ENCODE data around the gene SLX4IP. TPM values are rescaled to one million over a fixed set of nuclear protein-coding genes. Genes with fewer than 3 reads are reported as not detected.

Gene SLX4IP
- total RNA-seq, 2 experiments from 2014 or later: 1.6 to 1.8 TPM

- peaks cover 36 to 46% of the 10 kb centered on the region in 2 experiments for H3K27me3 ChIP-seq (ENCODE audit: control insufficient read depth in 1 of 2, insufficient read depth in 2 of 2, low read length in 2 of 2)
Measured at GRCh38 chr20:10669843-10670446, 234.8 kb downstream of the SLX4IP start.

GRCh38 chr20:10670501-10671220 is 235.6 kb downstream of the SLX4IP start:
- Mint-ChIP-seq H3K9me3 (no peaks in the 10 kb centered on the region), H3K4me1 (ENCODE audit: low read depth) (peaks cover 34% of the 10 kb centered on the region), H3K27me3 (peaks cover 66% of the 10 kb centered on the region), H3K4me3 (peak overlapping the region; percentile 6), H3K36me3 (ENCODE audit: low read depth) (no peaks in the 10 kb centered on the region), H3K27ac (no peak overlapping the region)
- H3K36me3 ChIP-seq (ENCODE audit: insufficient read depth, low read length): no peaks in the 10 kb centered on the region
- CTCF ChIA-PET: no interaction called here
- H3K4me3 ChIP-seq (ENCODE audit: low read length): no peak overlapping the region
- H3K27me3 ChIP-seq (ENCODE audit: control insufficient read depth in 1 of 2, insufficient read depth in 2 of 2, low read length in 2 of 2): peaks cover 41 to 53% of the 10 kb centered on the region in 2 experiments
- peaks cover 33% of the 10 kb centered on the region for H3K4me1 ChIP-seq (ENCODE audit: insufficient read depth, low read length)
- intact Hi-C loops (cut with DNase I, micrococcal nuclease): no loop called here
- DNase-seq (no peak), ATAC-seq (ENCODE audit: poor library complexity) (no peak)
- no peak for TF ChIP-seq CTCF (IDR thresholded peaks at IDR 0.05)
- POLR2A ChIA-PET: no interaction called here
- no peak overlapping the region for H3K27ac ChIP-seq (ENCODE audit: low read depth in 1 of 2, low read length in 2 of 2)
- peaks cover 0 to 18% of the 10 kb centered on the region in 2 experiments for H3K9me3 ChIP-seq (ENCODE audit: control insufficient read depth in 1 of 2, insufficient read depth in 1 of 2, low read length in 2 of 2)

More at GRCh38 chr20:10669843-10670446, 234.8 kb downstream of the SLX4IP start:
- DNase-seq (no peak), ATAC-seq (ENCODE audit: poor library complexity) (no peak)
- no peak for TF ChIP-seq CTCF (IDR thresholded peaks at IDR 0.05)
- intact Hi-C loops (cut with DNase I, micrococcal nuclease): no loop called here
- Histone ChIP-seq H3K36me3 (ENCODE audit: insufficient read depth, low read length) (no peaks in the 10 kb centered on the region), H3K4me1 (ENCODE audit: insufficient read depth, low read length) (peaks cover 32% of the 10 kb centered on the region), H3K9me3 (ENCODE audit: control insufficient read depth in 1 of 2, insufficient read depth in 1 of 2, low read length in 2 of 2) (peaks cover 0 to 18% of the 10 kb centered on the region in 2 experiments), H3K27ac (ENCODE audit: low read depth in 1 of 2, low read length in 2 of 2) (no peak overlapping the region), H3K4me3 (ENCODE audit: low read length) (no peak overlapping the region)
- peaks cover 65% of the 10 kb centered on the region for H3K27me3 Mint-ChIP-seq
- CTCF ChIA-PET: no interaction called here
- H3K27ac Mint-ChIP-seq: no peak overlapping the region
- peaks cover 30% of the 10 kb centered on the region for H3K4me1 Mint-ChIP-seq (ENCODE audit: low read depth)
- no peaks in the 10 kb centered on the region for H3K9me3 Mint-ChIP-seq
- H3K4me3 Mint-ChIP-seq: peak overlapping the region; percentile 6
- POLR2A ChIA-PET: no interaction called here
- H3K36me3 Mint-ChIP-seq (ENCODE audit: low read depth): no peaks in the 10 kb centered on the region

- intact Hi-C loops (cut with DNase I, micrococcal nuclease): no loop called here
- Mint-ChIP-seq H3K4me3 (peak overlapping the region; percentile 45), H3K4me1 (ENCODE audit: low read depth) (peaks cover 34% of the 10 kb centered on the region), H3K9me3 (no peaks in the 10 kb centered on the region), H3K36me3 (ENCODE audit: low read depth) (no peaks in the 10 kb centered on the region), H3K27ac (no peak overlapping the region), H3K27me3 (peaks cover 66% of the 10 kb centered on the region)
- ChIA-PET POLR2A (no interaction called here), CTCF (no interaction called here)
- H3K27me3 ChIP-seq (ENCODE audit: control insufficient read depth in 1 of 2, insufficient read depth in 2 of 2, low read length in 2 of 2): peaks cover 46 to 56% of the 10 kb centered on the region in 2 experiments
- no peak overlapping the region for H3K27ac ChIP-seq (ENCODE audit: low read depth in 1 of 2, low read length in 2 of 2)
- H3K4me1 ChIP-seq (ENCODE audit: insufficient read depth, low read length): peaks cover 33% of the 10 kb centered on the region
- DNase-seq (peak in 4 of 14 experiments; percentile 13 to 71 (median 48)), ATAC-seq (ENCODE audit: poor library complexity) (peak; percentile 50)
- no peak for TF ChIP-seq CTCF (IDR thresholded peaks at IDR 0.05)
- peak overlapping the region; percentile 48 for H3K4me3 ChIP-seq (ENCODE audit: low read length)
- H3K9me3 ChIP-seq (ENCODE audit: control insufficient read depth in 1 of 2, insufficient read depth in 1 of 2, low read length in 2 of 2): peaks cover 0 to 18% of the 10 kb centered on the region in 2 experiments
- H3K36me3 ChIP-seq (ENCODE audit: insufficient read depth, low read length): no peaks in the 10 kb centered on the region
Measured at GRCh38 chr20:10671221-10671918, 236.3 kb downstream of the SLX4IP start.

Measured in CD4-positive, alpha-beta T cell (primary cell).